HG02852 (cell line): ENCODE results near the gene ASIC2.

ENCODE experiments used
- ATAC-seq: cut with Tn5 transposase; IDR thresholded peaks from one replicate; pipeline ENCODE4 v1.9.1; 2021; ENCODE audit warnings: mild to moderate bottlenecking, moderate library complexity; ENCODE audit not compliant: unreplicated experiment

Gene ASIC2

GRCh38 chr17:33205552-33205951 lies 87.5 kb downstream of the ASIC2 start:
- no peak for ATAC-seq

- ATAC-seq: no peak
Observed at GRCh38 chr17:33204701-33205100, 88.4 kb downstream of the ASIC2 start.

GRCh38 chr17:33204156-33204555 lies 88.9 kb downstream of the ASIC2 start:
- no peak for ATAC-seq

GRCh38 chr17:33202796-33203495 lies 90.1 kb downstream of the ASIC2 start:
- no peak for ATAC-seq

- no peak for ATAC-seq
Observed at GRCh38 chr17:33202021-33202420, 91.1 kb downstream of the ASIC2 start.

GRCh38 chr17:33201283-33201682 lies 91.8 kb downstream of the ASIC2 start:
- ATAC-seq: no peak

GRCh38 chr17:33200587-33200986 lies 92.5 kb downstream of the ASIC2 start:
- no peak for ATAC-seq

- no peak for ATAC-seq
Observed at GRCh38 chr17:33199571-33200510, 93.3 kb downstream of the ASIC2 start.

- no peak for ATAC-seq
Observed at GRCh38 chr17:33198954-33199353, 94.1 kb downstream of the ASIC2 start.

GRCh38 chr17:33197342-33197741 lies 95.8 kb downstream of the ASIC2 start:
- no peak for ATAC-seq

GRCh38 chr17:33196883-33197282 lies 96.2 kb downstream of the ASIC2 start:
- no peak for ATAC-seq

- ATAC-seq: no peak
Observed at GRCh38 chr17:33192951-33193911, 99.9 kb downstream of the ASIC2 start.

- no peak for ATAC-seq
Observed at GRCh38 chr17:33183487-33184026, 109.5 kb downstream of the ASIC2 start.

- no peak for ATAC-seq
Observed at GRCh38 chr17:33179151-33179550, 113.9 kb downstream of the ASIC2 start.

- ATAC-seq: no peak
Observed at GRCh38 chr17:33178681-33179080, 114.4 kb downstream of the ASIC2 start.

- no peak for ATAC-seq
Observed at GRCh38 chr17:33175562-33175961, 117.5 kb downstream of the ASIC2 start.

- ATAC-seq: no peak
Observed at GRCh38 chr17:33171931-33172330, 121.2 kb downstream of the ASIC2 start.

- no peak for ATAC-seq
Observed at GRCh38 chr17:33169580-33170285, 123.4 kb downstream of the ASIC2 start.

GRCh38 chr17:33167736-33168135 lies 125.4 kb downstream of the ASIC2 start:
- no peak for ATAC-seq

- ATAC-seq: no peak
Observed at GRCh38 chr17:33166472-33166871, 126.6 kb downstream of the ASIC2 start.
